EH (cell line): ENCODE data around the gene ZNF385C.

Experiments used
- DNase-seq: peaks from one replicate; pipeline ENCODE4 v3.0.0-alpha.2; 2015; ENCODE audit warnings: low read depth

The ZNF385C gene

DNA sequence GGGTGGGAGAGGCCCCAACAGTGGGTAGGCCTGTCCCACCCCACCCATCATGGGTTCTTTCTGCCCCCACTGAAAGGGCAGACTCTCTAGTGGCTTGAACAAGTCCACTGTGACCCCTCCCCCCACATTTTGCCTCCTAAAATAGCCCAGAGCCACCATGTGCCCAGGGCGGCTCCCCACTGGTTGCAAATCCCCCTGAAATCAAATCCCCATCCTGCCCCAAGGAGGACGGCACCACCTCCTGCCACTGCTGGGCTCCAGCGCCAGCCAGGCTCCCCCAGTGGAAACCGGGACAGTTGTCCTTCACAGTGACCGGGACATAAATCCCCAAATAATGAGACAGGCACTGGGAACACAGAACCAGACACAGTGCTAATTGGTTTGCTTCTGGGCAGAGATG, 20.5 kb downstream of the ZNF385C start:
- no peak for DNase-seq

DNA sequence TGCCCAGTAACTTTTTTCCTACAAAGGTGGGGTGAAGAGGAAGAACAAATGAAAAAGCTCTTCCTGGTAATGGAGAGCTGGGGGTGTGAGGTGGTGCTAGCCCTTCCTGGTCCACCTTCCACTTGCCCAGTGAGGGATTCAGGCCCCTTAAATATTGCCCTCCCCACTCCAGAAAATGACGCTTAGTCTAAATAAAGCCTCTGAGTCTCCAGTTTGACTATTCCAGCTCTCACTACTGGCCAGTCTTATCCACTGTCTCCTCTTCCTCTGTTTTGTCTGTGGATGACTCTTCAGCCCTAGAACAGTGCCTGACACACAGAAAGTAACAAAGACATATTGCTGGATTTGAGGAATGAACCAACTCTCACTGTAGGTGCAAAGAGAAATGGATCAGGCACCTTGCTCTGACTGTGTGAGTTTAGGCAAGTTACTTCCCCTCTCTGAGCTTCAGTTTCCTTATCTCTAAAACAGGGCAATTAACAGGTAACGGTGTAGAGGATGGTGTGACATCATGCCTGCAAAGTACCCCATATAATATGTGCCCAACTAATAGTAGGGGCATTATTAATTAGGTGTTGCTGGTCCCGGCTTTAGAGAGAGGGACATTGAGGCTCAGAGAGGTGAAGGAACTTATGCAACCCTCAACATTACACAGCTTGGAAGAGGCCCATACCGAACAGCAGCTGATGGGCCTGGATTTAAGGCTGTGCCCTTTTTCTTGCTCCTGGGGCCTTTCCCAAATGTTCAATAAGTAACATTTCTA, 21.3 kb downstream of the ZNF385C start:
- no peak for DNase-seq

DNA sequence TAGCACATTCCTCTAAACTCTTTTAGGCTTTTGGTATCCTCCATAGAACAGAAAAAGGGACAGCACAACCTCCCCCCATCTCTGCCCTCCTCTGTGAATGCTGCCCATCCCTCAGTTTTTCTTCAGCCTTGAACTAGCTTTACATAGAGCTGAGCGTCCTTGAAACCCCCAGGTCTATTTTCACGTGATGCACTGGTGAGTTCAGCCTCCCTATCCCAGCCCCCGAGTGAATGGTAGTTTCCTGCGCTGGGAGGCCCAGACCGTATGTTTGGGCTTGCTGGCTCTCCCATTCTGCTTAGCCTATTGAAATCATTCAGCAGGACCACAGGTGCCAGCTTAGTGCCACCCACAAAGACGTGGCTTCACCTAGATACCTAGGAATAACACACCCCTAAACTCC, 22.5 kb downstream of the ZNF385C start:
- DNase-seq: no peak

DNA sequence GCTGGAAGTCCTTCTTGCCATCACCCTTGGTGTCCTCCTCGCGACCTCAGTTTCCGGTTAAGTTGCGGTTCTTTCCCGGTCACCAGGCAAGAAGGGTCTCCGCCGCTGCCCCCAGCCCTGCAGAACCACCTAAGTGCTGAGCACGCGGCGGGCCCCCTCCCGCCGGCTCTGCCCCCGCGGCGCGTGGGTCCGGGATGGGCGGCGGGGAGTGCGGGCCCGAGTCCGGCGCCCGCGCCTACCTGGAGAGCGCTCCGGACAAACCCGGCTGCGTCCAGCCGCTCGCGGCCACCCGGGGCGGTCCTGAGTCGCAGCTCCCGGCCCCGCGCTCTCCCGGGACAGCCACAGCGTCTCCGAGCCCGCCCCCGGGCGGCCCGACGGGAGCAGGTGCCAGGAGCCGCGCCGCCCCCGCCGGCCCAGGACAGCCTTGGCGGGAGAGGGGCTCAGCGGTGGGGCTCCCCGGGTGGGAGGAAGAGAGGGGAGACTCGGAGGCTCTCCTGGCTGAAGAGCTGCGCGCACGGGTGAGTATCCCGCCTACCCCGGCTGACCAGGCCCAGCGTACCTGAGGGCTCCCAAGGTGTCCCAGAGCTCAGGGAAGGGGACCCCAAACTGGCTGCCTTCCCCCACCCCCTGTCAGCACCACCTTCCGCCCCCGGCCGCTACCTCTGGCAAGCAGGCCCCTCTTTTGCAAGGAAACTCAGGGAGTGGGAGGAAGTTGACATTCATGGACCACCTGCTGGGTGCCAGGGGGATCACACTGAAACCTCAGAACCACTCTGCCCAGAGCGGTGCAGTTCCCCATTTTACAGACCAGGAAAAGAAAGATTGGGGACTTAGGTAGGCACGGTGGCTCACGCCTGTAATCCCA, 25.7 kb downstream of the ZNF385C start:
- DNase-seq: peak; percentile 18

DNA sequence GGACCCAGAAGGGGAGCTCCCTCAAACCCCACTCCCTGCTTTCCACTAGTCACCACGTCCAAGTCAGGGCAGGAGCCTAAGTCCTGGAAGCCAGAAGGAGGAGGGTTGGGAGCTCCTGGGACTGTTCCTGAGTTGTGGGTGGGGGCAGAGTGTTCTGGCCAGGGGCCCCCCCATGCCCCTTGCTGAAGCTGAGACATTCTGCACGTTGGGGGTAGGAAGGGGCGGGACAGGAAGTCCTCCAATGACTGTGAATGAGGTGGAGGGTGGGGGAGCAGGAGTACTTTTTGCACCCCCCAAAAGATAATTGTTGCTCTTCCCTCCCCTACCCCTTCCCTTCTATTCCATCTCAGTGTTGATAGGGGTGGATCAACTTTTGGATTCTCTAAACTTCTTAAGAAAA, 26.5 kb downstream of the ZNF385C start:
- no peak for DNase-seq

DNA sequence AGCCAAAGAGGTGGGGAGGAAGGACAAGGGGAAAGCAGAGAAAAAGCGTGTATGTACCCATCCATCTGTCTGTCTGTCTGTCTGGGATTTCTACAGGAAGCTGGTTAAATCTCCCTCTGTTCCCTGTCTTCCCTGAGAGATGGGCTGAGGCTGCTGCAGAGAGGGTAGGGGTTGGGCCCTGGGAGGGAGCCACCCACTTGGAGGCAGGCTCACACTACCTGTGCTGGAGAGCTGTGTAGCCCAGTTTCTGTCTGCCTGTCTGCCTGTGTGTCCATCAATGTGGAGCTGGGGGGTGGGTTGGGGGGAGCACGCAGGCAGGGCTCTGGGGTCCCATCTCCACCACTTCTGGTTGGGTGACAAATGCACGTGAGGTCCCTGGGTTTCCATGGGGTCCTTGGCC, 29.3 kb downstream of the ZNF385C start:
- no peak for DNase-seq

DNA sequence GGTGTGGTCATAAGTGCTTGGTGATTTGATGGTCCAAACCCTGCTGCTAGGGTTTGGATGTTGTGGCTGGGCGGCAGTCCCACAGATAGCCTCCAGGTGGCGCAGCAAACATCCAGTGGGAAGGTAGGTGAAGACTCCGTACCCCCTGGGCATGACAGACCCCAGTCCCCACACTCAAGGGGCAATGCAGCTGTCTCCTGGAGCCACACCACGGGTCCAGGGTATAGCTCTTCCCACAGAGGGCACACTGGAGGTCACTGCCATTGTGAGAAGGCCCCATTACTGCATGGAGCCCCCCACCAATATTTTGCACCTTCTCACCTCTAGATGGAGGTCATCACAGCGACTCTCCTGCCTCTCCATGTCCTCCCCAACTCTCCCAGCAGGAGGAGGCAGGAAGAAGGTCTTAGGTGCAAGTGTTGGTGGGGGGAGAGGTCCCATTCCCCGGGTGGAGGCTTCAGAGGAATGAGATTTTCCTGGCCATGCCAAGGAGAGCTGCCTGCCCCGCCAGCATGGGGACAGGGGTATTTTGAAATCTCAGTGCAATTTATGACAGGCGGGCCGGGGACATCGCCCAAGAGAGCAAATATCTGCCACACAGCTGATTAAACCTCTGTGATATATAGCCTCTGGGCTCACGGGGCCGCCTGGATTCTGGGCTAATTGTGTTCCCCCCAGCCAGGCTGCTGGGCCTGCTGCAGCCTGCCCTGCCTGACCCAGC, 30.7 kb downstream of the ZNF385C start:
- peak; percentile 52 for DNase-seq

DNA sequence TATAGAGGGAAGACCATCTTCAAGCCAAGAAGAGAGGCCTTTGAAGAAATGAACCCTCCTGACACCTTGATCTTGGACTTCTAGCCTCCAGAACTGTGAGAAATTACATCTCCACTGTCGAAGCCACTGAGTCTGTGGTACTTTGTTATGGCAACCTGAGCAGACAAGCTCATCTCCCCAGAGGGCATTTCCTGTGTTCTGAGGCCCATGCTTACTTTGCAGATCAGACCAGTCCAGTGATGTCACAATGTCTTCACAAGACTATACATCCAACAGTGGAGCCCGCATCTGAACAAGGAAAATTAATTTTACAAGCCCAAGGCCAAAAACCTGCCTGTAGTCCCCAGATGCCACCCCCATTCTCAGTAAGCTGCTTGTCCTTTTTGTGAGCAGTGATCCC, 33.1 kb downstream of the ZNF385C start:
- peak; percentile 30 for DNase-seq

DNA sequence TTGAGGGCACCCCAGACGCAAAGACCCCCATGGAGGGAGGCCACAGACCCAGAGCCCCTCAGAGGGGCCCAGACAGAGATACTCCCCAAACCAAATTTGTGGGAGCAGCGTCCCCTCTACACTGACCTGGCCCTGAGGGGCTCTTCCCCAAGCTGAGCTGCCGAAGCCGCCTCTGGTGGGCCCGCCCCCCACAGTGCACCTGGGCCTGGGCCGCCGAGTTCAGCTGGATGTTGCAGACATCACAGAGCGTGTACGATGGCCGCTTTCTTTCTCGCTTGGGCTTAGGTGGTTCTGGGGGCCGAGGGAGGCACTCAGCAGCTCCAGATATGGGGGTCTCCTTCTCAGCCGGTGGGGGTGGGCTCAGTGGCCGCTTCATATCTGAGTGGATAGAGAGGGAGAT, 35.6 kb downstream of the ZNF385C start:
- no peak for DNase-seq

DNA sequence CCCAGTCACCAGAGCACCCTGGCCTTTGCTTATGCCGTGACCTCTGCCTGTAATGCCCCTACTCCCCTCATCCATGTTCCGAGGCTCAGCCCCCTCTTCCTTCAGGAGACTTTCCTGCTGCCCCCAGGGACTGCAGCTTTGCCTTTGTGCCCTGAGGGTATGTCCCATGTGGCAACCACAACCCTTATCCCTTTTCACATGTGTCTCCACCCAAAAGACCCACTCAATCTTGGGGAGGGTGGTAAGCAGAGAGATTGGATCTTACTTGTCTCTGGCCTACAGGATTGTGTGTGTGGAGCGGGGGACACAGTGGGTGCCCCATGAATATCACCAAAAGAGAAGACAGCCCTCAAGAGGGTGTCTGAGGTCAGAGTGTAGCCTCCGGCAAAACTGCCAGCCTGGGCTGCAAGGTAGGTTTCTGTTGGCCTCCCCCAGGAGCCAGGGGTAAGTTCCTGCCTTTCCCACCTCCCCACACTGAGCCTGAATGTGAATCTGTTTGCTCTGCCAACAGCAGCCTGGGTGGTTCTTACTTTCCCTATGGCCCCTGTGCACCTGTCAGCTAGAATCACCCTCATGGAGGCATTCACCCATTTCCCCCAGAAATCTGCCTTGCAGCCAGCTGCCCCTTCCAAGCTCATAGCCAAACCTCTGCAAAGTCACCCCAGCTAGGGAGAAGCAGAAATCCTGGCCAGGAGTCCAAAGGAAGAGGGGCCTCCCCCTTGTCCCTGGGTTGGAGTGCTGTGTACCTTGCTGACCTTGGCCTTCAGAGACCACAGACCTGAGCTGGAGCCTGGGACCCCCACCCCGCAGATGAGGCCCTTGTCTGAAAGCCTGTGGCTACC, 36.4 kb downstream of the ZNF385C start:
- DNase-seq: no peak

DNA sequence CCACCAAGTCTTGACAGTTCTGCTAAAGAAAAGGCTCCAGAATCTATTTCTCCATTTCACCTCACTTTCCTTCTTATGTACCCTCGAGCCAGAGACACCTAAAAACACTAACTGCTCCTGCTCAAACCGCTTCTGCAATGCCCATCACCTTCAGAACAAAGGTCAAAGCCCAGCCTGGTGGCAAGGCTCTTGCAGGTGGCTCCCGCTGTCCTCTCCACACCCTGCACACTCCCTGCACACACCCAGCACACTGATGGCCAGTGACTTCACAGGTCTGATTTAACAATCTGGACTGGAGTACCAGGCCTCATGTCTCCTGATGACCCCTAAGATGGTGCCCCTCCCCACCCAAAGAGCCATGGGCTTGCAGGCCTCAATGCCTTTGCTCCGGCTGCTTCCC, 38.0 kb downstream of the ZNF385C start:
- no peak for DNase-seq

DNA sequence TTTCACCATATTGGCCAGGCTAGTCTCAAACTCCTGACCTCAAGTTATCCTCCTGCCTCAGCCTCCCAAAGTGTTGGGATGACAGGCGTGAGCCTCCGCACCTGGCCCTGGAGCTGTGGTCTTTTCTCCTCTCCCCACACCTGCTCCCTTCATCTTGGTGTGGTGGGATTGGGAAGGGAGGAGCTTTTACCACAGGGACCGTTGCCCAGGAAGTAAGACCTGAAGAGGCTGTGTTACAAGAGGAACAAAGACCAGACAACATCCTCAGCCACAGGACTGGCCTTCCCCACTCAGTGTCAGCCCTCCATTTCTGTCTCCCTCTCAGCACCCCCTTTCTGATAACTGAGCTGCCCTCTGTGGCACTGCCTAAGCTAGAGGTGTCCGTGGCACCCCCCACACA, 38.5 kb downstream of the ZNF385C start:
- DNase-seq: no peak

DNA sequence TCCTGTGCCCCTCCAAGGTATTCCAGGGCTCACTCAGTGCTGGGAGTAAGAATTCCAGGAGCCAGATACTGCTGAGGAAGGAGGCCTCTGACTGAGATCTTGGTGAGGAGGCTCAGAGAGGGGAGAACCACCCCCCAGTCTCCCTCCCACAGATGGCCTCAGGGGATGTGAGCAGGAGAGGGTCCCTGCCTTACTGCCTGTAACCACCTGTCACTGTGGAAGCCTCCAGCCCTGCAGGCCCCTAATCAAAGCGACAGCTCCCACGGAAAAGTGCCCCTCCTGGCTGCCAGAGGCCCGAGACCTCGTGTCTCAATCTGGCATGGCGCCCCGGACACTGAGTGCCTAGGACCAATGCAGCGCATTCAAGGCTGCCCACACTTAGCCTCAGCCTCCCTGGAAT, 40.2 kb downstream of the ZNF385C start:
- no peak for DNase-seq

DNA sequence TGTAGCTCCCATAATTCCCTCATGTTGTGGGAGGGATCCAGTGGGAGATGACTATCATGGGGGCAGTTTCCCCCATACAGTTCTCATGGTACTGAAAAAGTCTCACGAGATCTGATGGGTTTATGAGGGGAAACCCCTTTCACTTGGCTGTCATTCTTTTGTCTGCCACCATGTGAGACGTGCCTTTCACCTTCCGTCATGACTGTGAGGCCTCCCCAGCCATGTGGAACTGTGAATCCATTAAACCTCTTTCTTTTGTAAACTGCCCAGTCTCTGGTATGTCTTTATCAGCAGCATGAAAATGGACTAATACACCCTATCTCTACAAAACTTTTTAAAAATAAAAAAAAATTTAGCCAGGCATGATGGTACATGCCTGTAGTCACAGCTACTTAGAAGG, 41.6 kb downstream of the ZNF385C start:
- DNase-seq: no peak

DNA sequence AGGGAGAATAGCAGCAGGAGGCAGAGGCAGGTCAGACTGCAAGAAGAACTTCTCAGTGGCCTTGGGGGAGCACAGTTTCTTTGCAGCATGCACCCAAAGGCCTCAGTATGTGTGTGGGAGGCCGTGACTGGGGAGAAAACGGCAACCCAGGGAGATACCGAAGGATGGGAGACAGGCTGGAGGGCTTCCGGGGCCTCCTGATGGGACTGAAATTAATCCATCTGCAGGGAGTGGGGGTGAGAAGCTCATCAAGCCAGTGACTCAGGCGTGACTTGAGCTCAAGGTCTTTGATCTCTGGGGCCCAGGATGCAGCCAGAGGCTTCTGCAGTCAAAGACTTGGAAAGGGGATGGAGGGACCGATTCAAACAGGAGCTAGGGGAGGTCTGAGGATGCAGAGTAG, 42.8 kb downstream of the ZNF385C start:
- peak; percentile 29 for DNase-seq

DNA sequence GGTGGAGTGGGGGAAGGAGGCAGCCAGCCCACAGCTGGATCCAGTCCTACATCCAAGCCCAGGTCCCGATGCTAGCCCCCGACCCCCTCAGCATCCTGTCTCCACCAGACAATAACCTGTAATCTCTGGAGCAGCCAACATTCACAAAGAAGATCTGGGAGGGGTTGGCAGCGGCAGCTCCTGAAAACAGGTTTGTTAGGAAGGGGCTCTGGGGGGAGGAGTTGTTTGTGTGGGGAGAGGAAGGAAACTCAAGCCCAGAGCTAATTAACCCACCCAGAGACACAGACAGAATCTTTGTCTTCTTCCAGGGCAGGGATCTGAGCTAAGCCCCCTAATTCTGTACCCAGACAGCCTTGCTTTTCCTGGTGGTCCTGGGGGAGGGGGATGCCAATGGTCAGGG, 43.2 kb downstream of the ZNF385C start:
- DNase-seq: no peak

DNA sequence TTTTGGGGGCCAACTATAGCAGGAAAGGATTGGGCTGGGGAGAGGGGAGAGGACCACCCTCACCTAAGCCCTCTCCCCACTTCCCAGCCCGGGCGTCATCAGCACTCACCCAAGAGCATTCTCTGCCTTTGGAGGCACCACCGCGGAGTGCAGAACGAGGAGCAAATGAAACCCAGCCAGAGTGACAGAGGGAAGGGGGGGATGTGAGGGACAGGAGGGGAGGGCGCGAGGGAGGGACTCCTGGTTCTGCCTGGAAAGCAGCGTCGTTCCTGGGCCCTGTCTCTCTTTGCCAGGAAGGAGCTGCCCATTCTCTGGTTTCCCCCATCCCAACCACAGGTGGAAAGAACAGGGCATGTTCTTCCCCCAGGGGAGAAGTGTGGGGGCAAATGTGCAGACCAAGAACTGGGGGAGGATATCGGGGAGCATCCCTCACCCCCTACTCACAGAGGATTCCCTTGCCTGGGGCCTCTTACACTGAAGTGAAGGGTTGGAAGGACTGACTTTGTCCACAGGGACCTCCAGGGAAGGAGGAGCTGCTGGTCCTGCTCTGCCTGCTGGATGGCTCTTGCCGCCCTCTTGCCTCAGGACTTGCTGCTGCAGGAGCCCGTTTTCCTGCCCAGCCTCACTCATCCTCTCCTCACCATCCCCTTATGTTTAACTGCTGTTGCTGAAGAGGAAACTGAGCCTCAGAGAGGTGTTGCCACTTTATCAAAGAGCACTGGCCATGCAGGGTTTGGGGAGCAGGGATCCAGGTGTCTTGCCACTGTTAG, 44.4 kb downstream of the ZNF385C start:
- DNase-seq: no peak

DNA sequence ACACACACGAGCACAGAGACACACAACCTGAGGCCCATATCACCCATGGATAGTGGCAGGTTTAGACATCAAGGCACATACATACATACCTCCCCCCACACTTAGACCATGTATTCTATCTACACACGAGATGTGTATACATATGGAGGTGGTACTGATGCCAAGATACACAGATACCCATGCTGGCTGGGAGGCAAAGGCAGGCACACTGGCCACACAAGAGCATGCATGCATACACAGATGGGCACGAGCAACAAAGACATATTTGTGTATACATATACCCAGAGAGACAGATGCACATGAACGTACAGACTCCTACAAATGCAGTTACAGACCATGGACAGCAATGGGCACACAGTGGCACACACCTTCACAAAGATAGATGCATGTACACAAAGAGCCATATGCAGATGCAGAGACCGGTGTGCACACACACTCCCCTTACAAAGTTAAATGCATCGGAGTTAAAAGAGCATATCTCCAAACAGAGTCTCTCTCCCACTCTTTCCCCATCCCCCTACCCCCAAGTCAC, 45.9 kb downstream of the ZNF385C start:
- no peak for DNase-seq

DNA sequence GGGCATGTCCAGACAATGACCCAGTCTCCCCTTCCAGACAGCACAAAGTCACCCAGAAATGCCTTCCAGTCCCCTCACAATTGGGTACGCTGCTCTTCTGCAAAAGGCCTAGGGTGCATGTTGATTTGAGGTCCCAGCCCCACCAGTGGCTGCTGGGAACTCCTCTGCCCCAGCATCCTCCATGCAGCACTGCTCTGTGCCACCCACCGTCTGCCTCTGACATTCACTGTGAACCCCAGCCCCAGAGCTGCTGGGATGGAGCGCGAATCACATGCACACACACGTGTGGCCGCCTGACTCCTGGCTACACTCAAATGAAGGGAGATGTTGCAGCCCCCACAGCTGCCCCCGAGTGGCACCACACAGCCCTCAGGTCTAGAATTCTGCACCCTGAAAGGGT, 46.6 kb downstream of the ZNF385C start:
- DNase-seq: no peak

DNA sequence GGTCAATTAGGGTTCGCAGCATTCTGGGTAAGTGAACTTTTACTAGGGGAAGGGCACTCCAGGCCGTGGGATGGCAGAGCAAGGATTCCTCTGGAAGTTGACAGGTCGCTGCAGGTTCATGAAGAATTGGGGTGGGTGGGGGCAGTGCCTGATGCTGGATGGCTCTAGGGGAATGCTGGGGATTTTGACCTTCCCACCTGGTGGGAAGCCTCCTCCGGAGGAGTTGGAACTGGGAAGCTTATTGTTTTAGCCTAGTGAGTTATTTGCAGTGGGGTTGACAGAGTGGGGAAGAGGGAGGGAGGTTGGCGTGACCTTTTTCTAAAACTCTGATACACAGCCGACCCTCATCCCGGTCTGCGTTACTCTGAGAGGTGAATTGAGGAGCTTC, 47.3 kb downstream of the ZNF385C start:
- DNase-seq: no peak
